ENCODE data around the gene CBFB.
"Not testable (repeated sequence)": the region's sequence is repeated elsewhere in the genome, so short reads cannot be mapped to it uniquely, and the experiment has no call there.

Gene CBFB

GRCh38 chr16:67112591-67113399 is 83.8 kb downstream of the CBFB start:
- no peak for DNase-seq (ENCODE audit: low read depth in 1 of 2, low spot score in 1 of 2)
- in situ Hi-C loops (cut with HindIII; ENCODE audit: low pct_unique_long_range_greater_than_20kb, low sequenced_read_pairs), result no loop called here
- no peak for TF ChIP-seq JUND (IDR thresholded peaks at IDR 0.05; ENCODE audit: low read depth)

- no peak for DNase-seq (ENCODE audit: low read depth in 1 of 2, low spot score in 1 of 2)
- no peak for TF ChIP-seq JUND (IDR thresholded peaks at IDR 0.05; ENCODE audit: low read depth)
- in situ Hi-C loops (cut with HindIII; ENCODE audit: low pct_unique_long_range_greater_than_20kb, low sequenced_read_pairs), result no loop called here
Observed at GRCh38 chr16:67114793-67115192, 85.8 kb downstream of the CBFB start.

- no peak for TF ChIP-seq JUND (IDR thresholded peaks at IDR 0.05; ENCODE audit: low read depth)
- DNase-seq (ENCODE audit: low read depth in 1 of 2, low spot score in 1 of 2), result no peak
- in situ Hi-C loops (cut with HindIII; ENCODE audit: low pct_unique_long_range_greater_than_20kb, low sequenced_read_pairs), result no loop called here
Observed at GRCh38 chr16:67115639-67116038, 86.7 kb downstream of the CBFB start.

GRCh38 chr16:67116388-67117311 is 87.7 kb downstream of the CBFB start:
- TF ChIP-seq JUND (IDR thresholded peaks at IDR 0.05; ENCODE audit: low read depth), result no peak
- no peak for DNase-seq (ENCODE audit: low read depth in 1 of 2, low spot score in 1 of 2)
- in situ Hi-C loops (cut with HindIII; ENCODE audit: low pct_unique_long_range_greater_than_20kb, low sequenced_read_pairs), result no loop called here

DNA sequence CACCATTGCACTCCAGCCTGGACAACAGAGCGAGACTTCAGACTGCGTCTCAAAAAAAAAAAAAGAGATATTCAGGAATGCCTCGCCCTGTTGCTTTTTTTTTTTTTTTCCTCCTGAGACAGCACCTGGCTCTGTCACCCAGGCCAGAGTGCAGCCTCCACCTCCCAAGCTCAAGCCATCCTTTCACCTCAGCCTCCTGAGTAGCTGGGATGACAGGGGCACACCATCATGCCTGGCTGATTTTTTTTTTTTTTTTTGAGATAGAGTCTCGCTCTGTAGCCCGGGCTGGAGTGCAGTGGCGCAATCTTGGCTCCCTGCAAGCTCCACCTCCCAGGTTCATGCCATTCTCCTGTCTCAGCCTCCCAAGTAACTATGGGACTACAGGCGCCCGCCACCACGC is 88.8 kb downstream of the CBFB start:
- no peak for TF ChIP-seq JUND (IDR thresholded peaks at IDR 0.05; ENCODE audit: low read depth)
- in situ Hi-C loops (cut with HindIII; ENCODE audit: low pct_unique_long_range_greater_than_20kb, low sequenced_read_pairs), result no loop called here
- DNase-seq (ENCODE audit: low read depth in 1 of 2, low spot score in 1 of 2), result no peak

DNA sequence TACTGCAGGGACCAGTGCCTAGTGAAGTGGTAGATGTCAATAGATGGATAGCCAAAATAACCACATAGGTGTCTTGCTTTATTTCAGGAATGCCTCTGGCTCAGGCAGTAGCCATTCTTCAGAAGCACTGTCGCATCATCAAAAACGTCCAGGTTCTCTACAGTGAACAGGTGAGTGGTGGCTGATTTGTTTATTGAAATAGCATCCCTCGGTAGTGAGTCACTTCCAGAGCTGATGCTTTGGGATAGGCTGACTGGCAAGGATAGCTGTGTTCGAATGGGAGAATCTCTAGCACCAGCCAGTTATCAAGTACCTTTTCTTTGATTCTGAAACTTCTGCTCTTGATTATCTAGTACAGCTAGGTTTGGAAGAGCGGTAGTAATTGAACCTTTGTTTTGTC is 91.1 kb downstream of the CBFB start:
- DNase-seq (ENCODE audit: low read depth in 1 of 2, low spot score in 1 of 2), result no peak
- in situ Hi-C loops (cut with HindIII; ENCODE audit: low pct_unique_long_range_greater_than_20kb, low sequenced_read_pairs), result no loop called here
- TF ChIP-seq JUND (IDR thresholded peaks at IDR 0.05; ENCODE audit: low read depth), result no peak

GRCh38 chr16:67122799-67123198 is 93.8 kb downstream of the CBFB start:
- DNase-seq (ENCODE audit: low read depth in 1 of 2, low spot score in 1 of 2); in situ Hi-C loops (cut with HindIII; ENCODE audit: low pct_unique_long_range_greater_than_20kb, low sequenced_read_pairs): not testable (repeated sequence)

DNA sequence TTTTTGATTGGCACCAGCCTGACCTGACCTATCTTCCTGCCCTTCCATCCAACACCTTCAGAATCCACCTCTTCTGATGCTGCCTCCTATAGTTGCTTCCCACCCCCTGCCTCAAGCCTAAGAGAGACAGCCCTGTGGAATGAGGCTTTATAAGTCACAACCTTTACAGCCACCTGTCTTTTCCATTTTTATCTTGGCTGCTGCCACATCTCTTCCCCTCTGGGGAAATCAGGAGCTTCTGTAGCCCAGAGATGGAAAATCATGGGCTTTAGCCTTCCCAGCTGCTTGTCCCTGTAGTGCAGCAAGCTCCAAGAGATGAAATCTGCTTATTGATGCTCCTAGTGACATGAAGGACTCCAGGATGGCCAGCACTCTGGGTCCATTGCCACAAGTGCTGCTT is 99.5 kb downstream of the CBFB start:
- DNase-seq (ENCODE audit: low read depth in 1 of 2, low spot score in 1 of 2), result no peak
- TF ChIP-seq JUND (IDR thresholded peaks at IDR 0.05; ENCODE audit: low read depth), result no peak
- in situ Hi-C loops (cut with HindIII; ENCODE audit: low pct_unique_long_range_greater_than_20kb, low sequenced_read_pairs), result no loop called here

GRCh38 chr16:67128887-67129286 is 99.9 kb downstream of the CBFB start:
- TF ChIP-seq JUND (IDR thresholded peaks at IDR 0.05; ENCODE audit: low read depth), result no peak
- DNase-seq (ENCODE audit: low read depth in 1 of 2, low spot score in 1 of 2), result no peak
- in situ Hi-C loops (cut with HindIII; ENCODE audit: low pct_unique_long_range_greater_than_20kb, low sequenced_read_pairs), result no loop called here

DNA sequence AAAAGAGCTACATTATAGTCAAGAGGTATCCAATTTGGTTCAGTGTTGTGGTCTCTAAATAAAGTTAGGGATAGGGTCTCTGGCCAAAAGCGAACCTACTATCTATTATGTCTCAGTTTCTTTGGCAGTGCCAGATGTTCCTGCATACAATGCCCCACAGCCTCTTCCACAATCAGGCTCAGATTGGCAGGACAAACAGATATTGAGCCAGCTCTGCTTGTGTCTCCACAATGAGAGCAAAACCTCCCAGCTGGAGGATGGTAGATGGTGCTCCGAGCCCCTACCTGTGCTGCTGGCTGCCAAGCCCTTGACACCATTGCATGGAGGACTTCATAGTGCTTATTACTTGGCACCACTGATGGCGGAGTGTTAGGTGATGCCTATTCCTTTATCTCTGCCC is 100.5 kb downstream of the CBFB start:
- DNase-seq (ENCODE audit: low read depth in 1 of 2, low spot score in 1 of 2), result no peak
- TF ChIP-seq JUND (IDR thresholded peaks at IDR 0.05; ENCODE audit: low read depth), result no peak
- in situ Hi-C loops (cut with HindIII; ENCODE audit: low pct_unique_long_range_greater_than_20kb, low sequenced_read_pairs), result no loop called here

DNA sequence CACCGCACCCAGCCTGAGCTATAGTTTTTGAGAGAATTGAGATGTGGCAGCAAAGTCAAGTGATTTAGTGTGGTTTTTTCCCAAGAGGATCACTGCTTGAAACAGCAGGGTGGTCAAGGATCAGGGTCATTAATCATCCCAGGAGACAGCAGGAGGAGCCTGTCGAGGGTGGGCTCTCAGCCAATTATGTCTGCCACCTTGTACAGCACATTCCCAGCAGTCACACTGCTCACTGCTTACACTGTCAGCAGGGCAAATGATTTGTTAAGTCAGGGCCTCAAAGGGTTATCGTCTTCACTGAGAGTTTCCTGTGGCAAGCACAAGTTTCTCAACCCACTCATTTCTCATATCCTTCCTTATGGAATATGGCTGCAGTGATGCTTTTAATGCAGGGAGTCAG is 108.7 kb downstream of the CBFB start:
- TF ChIP-seq JUND (IDR thresholded peaks at IDR 0.05; ENCODE audit: low read depth), result no peak
- in situ Hi-C loops (cut with HindIII; ENCODE audit: low pct_unique_long_range_greater_than_20kb, low sequenced_read_pairs), result no loop called here
- DNase-seq (ENCODE audit: low read depth in 1 of 2, low spot score in 1 of 2), result no peak

GRCh38 chr16:67141391-67141790 is 112.4 kb downstream of the CBFB start:
- DNase-seq (ENCODE audit: low read depth in 1 of 2, low spot score in 1 of 2), result no peak
- no peak for TF ChIP-seq JUND (IDR thresholded peaks at IDR 0.05; ENCODE audit: low read depth)

GRCh38 chr16:67142342-67142741 is 113.4 kb downstream of the CBFB start:
- no peak for TF ChIP-seq JUND (IDR thresholded peaks at IDR 0.05; ENCODE audit: low read depth)
- DNase-seq (ENCODE audit: low read depth in 1 of 2, low spot score in 1 of 2), result no peak
- in situ Hi-C loops (cut with HindIII; ENCODE audit: low pct_unique_long_range_greater_than_20kb, low sequenced_read_pairs), result no loop called here

More at GRCh38 chr16:67141391-67141790, 112.4 kb downstream of the CBFB start:
- in situ Hi-C loops (cut with HindIII; ENCODE audit: low pct_unique_long_range_greater_than_20kb, low sequenced_read_pairs), result no loop called here

Data from T47D (cell line).